ENCODE data around the gene CDADC1. TPM values are rescaled to one million over a fixed set of nuclear protein-coding genes. Genes with fewer than 3 reads are reported as not detected.
A peak's percentile ranks its signal among the peaks of the same experiment; 100 is the strongest.

CDADC1 gene
- total RNA-seq, 1 donor from 2014 or later, result 12.5 TPM

GRCh38 chr13:49218493-49219051 is 29.2 kb upstream of the CDADC1 start:
- Mint-ChIP-seq H3K9me3 (no peaks in the 10 kb centered on the region), H3K4me3 (peak overlapping the region; percentile 81), H3K27ac (no peak overlapping the region), H3K36me3 (no peaks in the 10 kb centered on the region), H3K27me3 (peaks cover 68% of the 10 kb centered on the region), H3K4me1 (ENCODE audit: unreplicated experiment) (peaks cover 4% of the 10 kb centered on the region)
- TF ChIP-seq CTCF (conservative IDR thresholded peaks at IDR 0.05), result no peak
- no peak for DNase-seq (ENCODE audit: extremely low spot score, unreplicated experiment)

GRCh38 chr13:49219647-49220035 is 28.1 kb upstream of the CDADC1 start:
- Mint-ChIP-seq H3K4me1 (ENCODE audit: unreplicated experiment) (peaks cover 4% of the 10 kb centered on the region), H3K27ac (no peak overlapping the region), H3K9me3 (no peaks in the 10 kb centered on the region), H3K27me3 (peaks cover 77% of the 10 kb centered on the region), H3K4me3 (peak overlapping the region; percentile 79), H3K36me3 (no peaks in the 10 kb centered on the region)
- DNase-seq (ENCODE audit: extremely low spot score, unreplicated experiment), result no peak
- no peak for TF ChIP-seq CTCF (conservative IDR thresholded peaks at IDR 0.05)

- Mint-ChIP-seq H3K4me1 (ENCODE audit: unreplicated experiment) (peaks cover 4% of the 10 kb centered on the region), H3K4me3 (peak within 1 kb of the TSS; percentile 81), H3K27ac (no peak within 1 kb of the TSS), H3K9me3 (no peaks in the 10 kb centered on the region), H3K27me3 (peaks cover 83% of the 10 kb centered on the region), H3K36me3 (no peaks in the 10 kb centered on the region)
- no peak for DNase-seq (ENCODE audit: extremely low spot score, unreplicated experiment)
- peak; percentile 64 for TF ChIP-seq CTCF (conservative IDR thresholded peaks at IDR 0.05)
Measured at GRCh38 chr13:49220036-49220855, 27.5 kb upstream of the CDADC1 start, which contains the start of gene MLNR. Gene MLNR (plus strand): TSS chr13:49220338. CDS start chr13:49220338, 0 bp downstream.

- no peaks in the 10 kb centered on the region for H3K9me3 Mint-ChIP-seq
- no peaks in the 10 kb centered on the region for H3K36me3 Mint-ChIP-seq
- H3K27me3 Mint-ChIP-seq, result peaks cover 90% of the 10 kb centered on the region
- no peak for DNase-seq (ENCODE audit: extremely low spot score, unreplicated experiment)
- no peak overlapping the region for H3K27ac Mint-ChIP-seq
- peak overlapping the region; percentile 74 for H3K4me3 Mint-ChIP-seq
- TF ChIP-seq CTCF (conservative IDR thresholded peaks at IDR 0.05), result no peak
- peaks cover 4% of the 10 kb centered on the region for H3K4me1 Mint-ChIP-seq (ENCODE audit: unreplicated experiment)
Measured at GRCh38 chr13:49220856-49221589, 26.7 kb upstream of the CDADC1 start.

GRCh38 chr13:49221590-49221965 is 26.1 kb upstream of the CDADC1 start:
- Mint-ChIP-seq H3K27ac (no peak overlapping the region), H3K36me3 (no peaks in the 10 kb centered on the region), H3K9me3 (no peaks in the 10 kb centered on the region), H3K27me3 (peaks cover 84% of the 10 kb centered on the region), H3K4me1 (ENCODE audit: unreplicated experiment) (peaks cover 4% of the 10 kb centered on the region), H3K4me3 (peak overlapping the region; percentile 74)
- no peak for TF ChIP-seq CTCF (conservative IDR thresholded peaks at IDR 0.05)
- no peak for DNase-seq (ENCODE audit: extremely low spot score, unreplicated experiment)

Measured in type B pancreatic cell (in vitro differentiated cells).